Mononuclear cell (primary cell): ENCODE data around the gene SNRPN. TPM values are rescaled to one million over a fixed set of nuclear protein-coding genes. Genes with fewer than 3 reads are reported as not detected.
"Not testable (repeated sequence)": the region's sequence is repeated elsewhere in the genome, so short reads cannot be mapped to it uniquely, and the experiment has no call there.

ENCODE experiments used
- H3K27me3 ChIP-seq: 2 replicates; pipeline ENCODE4 v1.6.0; 2011; ENCODE audit warnings: low read length, control low read depth; ENCODE audit not compliant: insufficient read depth
- H3K4me1 ChIP-seq: 2 replicates; pipeline ENCODE4 v1.5.1; 2011; ENCODE audit warnings: mild to moderate bottlenecking, low read length, control low read depth; ENCODE audit not compliant: insufficient read depth
- H3K4me3 ChIP-seq: 2 replicates; pipeline ENCODE4 v1.5.1; 2011; ENCODE audit warnings: mild to moderate bottlenecking, low read length, moderate library complexity
- H3K9me3 ChIP-seq: 2 replicates; pipeline ENCODE4 v1.5.1; 2011; ENCODE audit warnings: low read depth, mild to moderate bottlenecking, control low read depth, low read length
- total RNA-seq: library from RNA; depleted of rRNA; stranded (reverse); fragments of >200 nt; gene quantifications from one replicate; pipeline ENCODE4 v1.2.3, GENCODE V29; 2012

Gene SNRPN
- 89.0 TPM for total RNA-seq

DNA sequence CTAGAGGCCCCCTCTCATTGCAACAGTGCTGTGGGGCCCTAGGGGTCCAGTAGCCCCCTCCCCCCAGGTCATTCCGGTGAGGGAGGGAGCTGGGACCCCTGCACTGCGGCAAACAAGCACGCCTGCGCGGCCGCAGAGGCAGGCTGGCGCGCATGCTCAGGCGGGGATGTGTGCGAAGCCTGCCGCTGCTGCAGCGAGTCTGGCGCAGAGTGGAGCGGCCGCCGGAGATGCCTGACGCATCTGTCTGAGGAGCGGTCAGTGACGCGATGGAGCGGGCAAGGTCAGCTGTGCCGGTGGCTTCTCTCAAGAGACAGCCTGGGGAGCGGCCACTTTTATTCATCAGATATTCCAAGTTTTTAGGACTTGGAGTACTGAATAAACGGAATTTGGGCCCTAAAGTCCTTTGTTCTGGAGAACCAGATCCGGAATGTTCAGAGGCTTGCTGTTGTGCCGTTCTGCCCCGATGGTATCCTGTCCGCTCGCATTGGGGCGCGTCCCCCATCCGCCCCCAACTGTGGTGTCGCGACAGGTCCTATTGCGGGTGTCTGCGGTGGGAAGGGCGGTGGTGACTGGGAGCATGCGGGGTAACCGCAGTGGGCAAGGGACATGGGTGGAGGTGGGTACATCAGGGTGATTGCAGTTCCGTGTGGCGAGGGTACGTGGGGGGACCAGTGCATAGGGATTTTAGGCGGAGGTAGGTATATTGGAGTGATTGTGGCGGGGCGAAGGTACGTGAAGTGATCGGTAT, at the start of gene SNRPN, which contains the start of gene SNURF:
TSS of gene SNRPN (plus strand) at position 205 of the 748 bp plus-strand sequence. CDS start 19,467 bp downstream, outside the sequence.
TSS of gene SNURF (plus strand) at position 205 of the 748 bp plus-strand sequence. CDS start at position 267, 62 bp downstream.
- no peaks in the 10 kb centered on the region for H3K9me3 ChIP-seq
- H3K27me3 ChIP-seq = peaks cover 9% of the 10 kb centered on the region
- H3K4me3 ChIP-seq = peak within 1 kb of the TSS; percentile 75
- H3K4me1 ChIP-seq = peaks cover 2% of the 10 kb centered on the region

DNA sequence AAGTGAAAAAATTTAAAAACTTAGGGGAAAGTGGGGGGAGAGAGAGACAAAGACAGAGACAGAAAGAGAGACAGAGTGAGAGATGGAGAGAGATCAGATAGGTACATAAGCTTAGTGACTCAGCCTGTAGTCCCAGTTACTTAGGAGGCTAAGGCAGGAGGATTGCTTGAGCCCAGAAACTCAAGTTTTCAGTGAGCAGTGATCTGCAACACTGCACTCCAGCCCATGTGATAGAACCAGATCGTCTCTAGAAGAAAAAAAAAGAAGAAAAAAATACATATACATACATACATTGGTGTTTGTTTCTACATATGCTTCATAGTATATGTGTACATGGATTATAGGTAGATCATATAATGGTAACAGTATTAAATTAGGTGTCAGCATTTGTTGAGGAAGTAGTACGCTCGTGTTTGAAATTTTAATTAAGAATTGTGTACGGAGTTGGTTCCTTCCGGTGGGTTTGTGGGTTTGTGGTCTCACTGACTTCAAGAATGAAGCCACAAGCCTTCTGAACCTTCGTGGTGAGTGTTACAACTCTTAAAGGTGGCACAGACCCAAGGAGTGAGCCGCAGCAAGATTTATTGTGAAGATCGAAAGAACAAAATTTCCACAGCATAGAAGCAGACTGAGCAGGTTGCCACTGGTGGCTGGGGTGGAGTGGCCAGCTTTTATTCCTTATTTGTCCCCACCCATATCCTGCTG, 38.3 kb upstream of the SNRPN start:
- Histone ChIP-seq H3K9me3 (no peaks in the 10 kb centered on the region), H3K4me1 (no peaks in the 10 kb centered on the region), H3K27me3 (no peaks in the 10 kb centered on the region), H3K4me3 (no peak overlapping the region)

DNA sequence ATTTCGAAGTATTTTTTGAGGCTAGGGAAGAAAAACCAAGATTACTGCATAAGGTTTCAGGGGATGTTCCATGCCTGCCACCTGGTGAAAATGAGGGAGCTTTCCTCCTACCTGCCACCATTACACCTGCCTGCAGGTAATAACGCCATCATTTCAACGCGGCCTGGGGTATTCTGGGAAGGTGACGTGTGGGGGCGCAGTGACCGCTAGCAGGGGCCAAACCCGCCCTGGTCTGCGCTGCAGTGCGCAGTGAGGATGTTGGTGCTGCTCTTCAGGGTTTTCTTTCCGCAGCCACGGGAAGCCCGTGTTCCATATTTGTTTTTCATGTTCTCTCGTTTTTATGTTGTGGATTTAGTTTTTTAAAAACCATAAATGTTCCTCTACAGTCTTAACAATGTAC, 37.4 kb upstream of the SNRPN start:
- Histone ChIP-seq H3K27me3 (no peaks in the 10 kb centered on the region), H3K4me1 (no peaks in the 10 kb centered on the region), H3K4me3 (no peak overlapping the region), H3K9me3 (no peaks in the 10 kb centered on the region)

DNA sequence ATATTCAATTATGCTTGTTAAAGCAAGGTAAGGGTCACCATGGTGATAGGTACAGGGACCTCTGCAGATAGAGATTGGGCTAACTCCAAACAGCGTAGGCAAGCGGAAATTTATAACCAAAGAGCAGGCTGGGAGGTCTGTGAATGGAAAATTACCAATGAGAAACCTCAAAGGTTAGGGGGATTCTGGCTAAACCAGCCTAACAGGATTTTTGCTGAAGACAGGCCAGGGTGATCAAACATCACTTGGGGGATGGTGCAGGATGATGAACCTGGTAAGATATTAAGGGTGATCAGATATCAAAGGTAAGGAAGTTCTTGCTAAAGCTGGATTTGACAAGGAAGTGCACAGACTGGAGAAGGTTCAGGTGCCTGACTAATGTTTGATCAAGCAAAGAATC, 35.3 kb upstream of the SNRPN start:
- Histone ChIP-seq H3K27me3 (no peaks in the 10 kb centered on the region), H3K4me3 (no peak overlapping the region), H3K9me3 (no peaks in the 10 kb centered on the region), H3K4me1 (no peaks in the 10 kb centered on the region)

DNA sequence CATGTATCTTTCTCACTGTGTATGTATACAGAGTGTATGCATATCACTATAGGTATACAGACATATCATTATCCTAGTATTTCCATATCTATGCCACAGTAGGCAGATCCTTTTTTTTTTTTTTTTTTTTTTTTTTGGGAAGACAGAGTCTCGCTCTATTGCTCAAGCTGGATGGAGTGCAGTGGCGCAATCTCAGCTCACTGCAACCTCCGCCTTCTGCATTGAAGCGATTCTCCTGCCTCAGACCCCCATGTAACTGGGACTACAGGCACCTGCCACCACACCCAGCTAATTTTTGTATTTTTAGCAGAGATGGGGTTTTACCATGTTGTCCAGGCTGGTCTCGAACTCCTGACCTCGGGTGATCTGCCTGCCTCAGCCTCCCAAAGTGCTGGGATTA, 32.0 kb upstream of the SNRPN start:
- H3K4me3 ChIP-seq, H3K27me3 ChIP-seq, H3K9me3 ChIP-seq, H3K4me1 ChIP-seq: not testable (repeated sequence)

DNA sequence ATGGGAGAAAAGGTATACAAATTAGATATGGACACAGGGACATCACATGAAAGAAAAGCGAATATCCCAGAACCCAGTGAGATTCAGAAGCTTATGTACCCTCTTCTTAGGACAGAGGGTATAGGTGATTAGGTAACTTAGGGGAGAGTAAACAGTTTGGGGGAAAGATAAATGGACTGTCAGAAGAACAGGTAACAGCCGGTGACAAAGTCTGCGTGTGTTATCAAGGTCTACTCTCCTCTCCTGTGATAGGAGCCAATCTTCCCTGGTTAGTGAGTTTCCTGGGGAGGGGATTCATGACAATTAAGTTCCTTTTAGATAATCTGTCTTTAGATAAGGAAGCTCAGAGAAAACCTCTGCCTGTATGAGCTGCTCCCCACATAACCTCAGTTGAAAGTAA, 30.6 kb upstream of the SNRPN start:
- H3K4me1 ChIP-seq = no peaks in the 10 kb centered on the region
- no peak overlapping the region for H3K4me3 ChIP-seq
- no peaks in the 10 kb centered on the region for H3K9me3 ChIP-seq
- no peaks in the 10 kb centered on the region for H3K27me3 ChIP-seq

DNA sequence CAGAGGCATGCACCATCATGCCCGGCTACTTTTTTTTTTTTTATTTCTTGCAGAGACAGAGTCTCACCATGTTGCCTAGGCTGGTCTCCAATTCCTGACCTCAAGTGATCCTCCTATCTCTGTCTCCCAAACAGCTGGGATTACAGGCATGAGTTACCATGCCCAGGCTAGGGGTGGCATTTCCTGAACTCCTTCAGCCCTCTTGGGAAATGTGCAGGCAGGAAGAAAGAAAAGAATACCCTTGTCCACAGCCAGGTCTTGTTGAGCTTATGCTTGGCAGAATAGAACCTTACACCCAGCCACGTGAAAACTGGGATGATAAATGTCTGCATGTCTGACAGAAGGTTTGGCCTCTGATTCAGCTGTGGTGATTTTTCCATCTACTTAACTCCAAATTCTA, 30.2 kb upstream of the SNRPN start:
- H3K4me1 ChIP-seq = no peaks in the 10 kb centered on the region
- no peaks in the 10 kb centered on the region for H3K9me3 ChIP-seq

DNA sequence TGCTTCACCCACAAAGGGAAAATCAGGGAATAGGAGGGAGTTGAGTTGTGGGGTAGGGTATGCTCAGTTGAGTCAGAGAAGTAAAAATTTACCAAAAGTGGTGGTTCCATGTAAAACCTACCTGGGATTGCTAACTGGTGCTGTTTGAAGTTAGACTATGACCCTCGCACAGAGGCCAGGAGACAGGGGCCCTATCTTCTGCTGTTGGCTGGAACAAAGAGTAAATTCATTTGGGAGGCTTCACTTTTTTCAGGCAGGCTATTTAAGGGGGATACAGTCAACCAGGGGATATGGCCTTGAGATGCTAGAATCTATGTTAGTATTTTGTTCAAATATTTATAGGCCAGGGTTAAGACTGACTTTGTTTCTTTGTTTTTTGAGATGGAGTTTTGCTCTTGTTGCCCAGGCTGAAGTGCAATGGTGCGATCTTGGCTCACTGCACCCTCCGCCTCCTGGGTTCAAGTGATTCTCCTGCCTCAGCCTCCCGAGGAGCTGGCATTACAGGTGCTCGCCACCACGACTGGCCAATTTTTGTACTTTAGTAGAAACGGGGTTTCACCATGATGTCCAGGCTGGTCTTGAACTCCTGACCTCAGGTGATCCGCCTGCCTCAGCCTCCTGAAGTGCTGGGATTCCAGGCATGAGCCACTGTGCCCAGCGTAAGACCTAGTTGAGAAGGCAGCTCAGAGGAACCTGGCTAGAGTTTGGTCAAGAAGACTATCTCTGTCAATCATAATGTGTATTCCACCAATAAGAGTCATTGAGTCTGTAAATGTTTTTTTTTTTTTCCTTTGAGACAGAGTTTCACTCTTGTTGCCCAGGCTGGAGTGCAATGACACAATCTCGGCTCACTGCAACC, 22.7 kb upstream of the SNRPN start:
- H3K27me3 ChIP-seq, H3K4me1 ChIP-seq, H3K9me3 ChIP-seq, H3K4me3 ChIP-seq: not testable (repeated sequence)

More for the DNA sequence above, 30.2 kb upstream of the SNRPN start:
- Histone ChIP-seq H3K4me3 (no peak overlapping the region), H3K27me3 (no peaks in the 10 kb centered on the region)

DNA sequence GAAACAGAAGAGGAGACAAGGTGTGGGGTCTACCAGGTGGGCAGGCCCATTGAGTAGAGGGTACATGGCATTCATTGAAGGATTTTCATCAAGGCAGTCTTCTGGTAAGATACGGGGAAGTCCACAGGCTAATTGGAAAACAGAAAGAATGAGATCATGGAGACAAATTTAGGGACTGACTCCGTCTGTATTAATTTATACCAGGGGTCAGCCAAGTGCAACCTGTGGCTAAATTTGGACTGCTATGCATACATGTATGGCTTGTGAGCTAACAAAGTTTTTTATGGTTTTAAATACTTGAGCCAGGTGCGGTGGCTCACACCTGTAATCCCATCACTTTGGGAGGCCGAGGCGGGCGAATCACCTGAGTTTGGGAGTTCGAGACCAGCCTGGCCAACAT, 21.1 kb upstream of the SNRPN start:
- Histone ChIP-seq H3K4me3 (no peak overlapping the region), H3K9me3 (no peaks in the 10 kb centered on the region), H3K27me3 (no peaks in the 10 kb centered on the region), H3K4me1 (no peaks in the 10 kb centered on the region)

DNA sequence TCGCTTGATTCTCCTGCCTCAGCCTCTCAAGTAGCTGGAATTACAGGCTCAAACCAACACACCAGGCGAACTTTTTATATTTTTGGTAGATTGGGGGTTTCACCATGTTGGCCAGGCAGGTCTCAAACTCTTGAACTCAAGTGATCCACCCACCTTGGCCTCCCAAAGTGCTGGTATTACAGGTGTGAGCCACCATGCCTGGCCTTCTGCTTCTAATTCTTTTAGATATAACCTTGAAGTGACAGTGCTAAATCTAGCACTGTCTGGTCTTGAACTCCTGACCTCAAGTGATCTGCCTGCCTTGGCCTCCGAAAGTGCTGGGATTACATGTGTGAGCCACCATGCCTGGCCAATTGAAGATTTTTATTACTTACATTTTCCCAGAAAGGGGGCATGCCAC, 16.6 kb upstream of the SNRPN start:
- not testable (repeated sequence) for H3K4me1 ChIP-seq, H3K9me3 ChIP-seq, H3K27me3 ChIP-seq, H3K4me3 ChIP-seq

DNA sequence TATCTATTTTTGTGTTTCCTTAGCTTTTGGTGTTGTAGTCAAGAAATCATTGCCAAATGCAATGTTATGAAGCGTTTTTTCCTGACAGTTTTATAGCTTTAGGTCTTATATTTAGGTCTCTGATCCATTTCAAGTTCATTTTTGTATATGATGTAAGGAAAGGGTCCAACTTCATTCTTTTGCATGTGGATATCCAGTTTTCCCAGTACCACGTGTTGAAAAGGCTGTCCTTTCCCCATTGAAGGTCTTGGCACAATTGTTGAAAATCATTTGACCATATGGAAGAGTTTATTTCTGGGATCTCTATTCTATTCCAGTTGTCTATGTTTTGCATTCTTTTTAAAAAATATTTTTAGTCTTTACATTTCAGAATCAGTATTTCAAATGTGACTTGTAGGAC, 14.6 kb upstream of the SNRPN start:
- no peaks in the 10 kb centered on the region for H3K9me3 ChIP-seq
- no peak overlapping the region for H3K4me3 ChIP-seq
- H3K27me3 ChIP-seq = no peaks in the 10 kb centered on the region
- no peaks in the 10 kb centered on the region for H3K4me1 ChIP-seq

DNA sequence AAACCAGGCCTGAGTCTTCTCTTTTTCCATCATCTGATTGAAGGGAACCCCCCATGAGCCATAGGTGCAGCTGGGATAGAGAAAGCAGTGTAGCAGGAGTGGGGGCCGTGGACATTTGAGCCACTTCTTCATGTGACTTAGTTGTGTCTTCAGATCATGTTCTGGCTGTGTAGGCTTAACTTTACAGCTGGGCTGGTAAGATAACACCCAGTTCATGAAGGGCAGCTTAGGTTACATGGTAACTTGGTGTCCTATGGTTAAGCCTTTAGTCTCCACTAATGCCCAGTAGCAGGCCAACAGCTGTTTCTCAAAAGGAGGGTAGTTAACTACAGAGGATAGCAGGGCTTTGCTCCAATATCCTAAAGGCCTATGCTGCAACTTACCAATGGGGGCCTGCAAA, 11.4 kb upstream of the SNRPN start:
- Histone ChIP-seq H3K9me3 (no peaks in the 10 kb centered on the region), H3K4me1 (no peaks in the 10 kb centered on the region), H3K4me3 (no peak overlapping the region), H3K27me3 (no peaks in the 10 kb centered on the region)

DNA sequence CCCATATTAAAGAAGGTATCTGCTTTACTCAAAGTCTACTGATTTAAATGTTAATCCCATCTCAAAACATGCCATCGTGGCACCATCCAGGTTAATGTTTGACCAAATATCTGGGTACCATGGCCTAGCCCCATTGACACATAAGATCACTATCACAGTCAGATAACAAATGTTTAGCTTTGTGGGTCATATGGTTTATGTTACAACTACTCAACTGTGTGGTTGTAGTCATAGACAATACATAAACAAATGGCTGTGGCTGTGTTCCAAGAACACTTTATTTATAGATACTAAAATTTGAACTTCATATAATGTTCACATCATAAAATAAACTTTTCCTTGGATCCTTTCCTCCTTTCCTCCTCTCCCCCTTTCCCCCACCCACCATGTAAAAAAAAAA, 9.8 kb upstream of the SNRPN start:
- no peaks in the 10 kb centered on the region for H3K4me1 ChIP-seq
- no peaks in the 10 kb centered on the region for H3K9me3 ChIP-seq
- no peaks in the 10 kb centered on the region for H3K27me3 ChIP-seq
- H3K4me3 ChIP-seq = no peak overlapping the region

DNA sequence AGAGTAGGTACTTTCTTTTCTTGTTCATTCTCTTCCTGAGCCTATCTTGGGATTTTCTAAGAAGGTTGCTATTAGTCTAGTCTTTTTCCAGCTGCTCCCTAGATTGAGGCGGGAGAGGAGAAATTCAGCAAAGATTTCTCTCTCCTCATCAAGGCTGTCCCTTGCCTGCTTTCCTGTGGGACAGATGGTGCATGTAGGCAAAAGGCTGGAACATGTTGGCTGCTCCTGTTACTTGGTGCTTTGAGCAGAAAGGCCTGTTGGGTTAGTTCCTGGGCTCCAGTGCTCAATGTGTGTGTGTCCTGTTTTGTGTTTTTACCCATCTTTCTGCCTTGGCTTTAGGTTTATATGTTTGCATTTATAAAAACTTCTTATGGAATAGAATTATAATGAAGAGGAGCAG, 9.1 kb upstream of the SNRPN start:
- H3K27me3 ChIP-seq = no peaks in the 10 kb centered on the region
- no peaks in the 10 kb centered on the region for H3K9me3 ChIP-seq
- H3K4me3 ChIP-seq = no peak overlapping the region
- H3K4me1 ChIP-seq = no peaks in the 10 kb centered on the region

DNA sequence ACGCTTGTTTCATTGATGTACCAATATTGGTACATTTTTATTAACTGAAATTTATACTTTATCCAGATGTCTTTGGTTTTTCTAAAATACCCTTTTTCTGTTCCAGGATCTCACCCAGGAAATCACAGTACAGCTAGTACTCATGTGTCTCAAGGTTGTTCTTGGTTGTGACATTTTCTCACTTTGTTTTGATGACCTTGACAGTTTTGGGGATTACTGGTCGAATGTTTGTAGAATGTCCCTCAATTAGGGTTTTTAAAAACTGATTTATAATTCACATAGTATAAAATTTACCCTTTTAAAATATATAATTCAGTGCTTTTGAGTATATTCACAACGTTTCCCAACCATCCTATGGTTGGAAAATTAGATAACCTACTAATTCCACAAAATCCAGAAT, 6.3 kb upstream of the SNRPN start:
- H3K27me3 ChIP-seq = peaks cover 3% of the 10 kb centered on the region
- H3K4me1 ChIP-seq = no peaks in the 10 kb centered on the region
- no peaks in the 10 kb centered on the region for H3K9me3 ChIP-seq
- no peak overlapping the region for H3K4me3 ChIP-seq
